NCI-H1436 treated with DMSO at 0.1 percent for 48 hours (cell line): ENCODE results near the gene SPIRE2.
"Not testable (repeated sequence)": the region's sequence is repeated elsewhere in the genome, so short reads cannot be mapped to it uniquely, and the experiment has no call there.

Experiments
- DNase-seq: peaks from one replicate; lab custom pipeline; 2025; lab: John Stamatoyannopoulos, UW

SPIRE2 gene

GRCh38 chr16:89811321-89811720, 17.0 kb upstream of the SPIRE2 start:
- DNase-seq: no peak

GRCh38 chr16:89815639-89816348, 12.5 kb upstream of the SPIRE2 start:
- DNase-seq: no peak

GRCh38 chr16:89818851-89819403, 9.3 kb upstream of the SPIRE2 start:
- not testable (repeated sequence) for DNase-seq

GRCh38 chr16:89819448-89819847, 8.8 kb upstream of the SPIRE2 start:
- not testable (repeated sequence) for DNase-seq

DNA sequence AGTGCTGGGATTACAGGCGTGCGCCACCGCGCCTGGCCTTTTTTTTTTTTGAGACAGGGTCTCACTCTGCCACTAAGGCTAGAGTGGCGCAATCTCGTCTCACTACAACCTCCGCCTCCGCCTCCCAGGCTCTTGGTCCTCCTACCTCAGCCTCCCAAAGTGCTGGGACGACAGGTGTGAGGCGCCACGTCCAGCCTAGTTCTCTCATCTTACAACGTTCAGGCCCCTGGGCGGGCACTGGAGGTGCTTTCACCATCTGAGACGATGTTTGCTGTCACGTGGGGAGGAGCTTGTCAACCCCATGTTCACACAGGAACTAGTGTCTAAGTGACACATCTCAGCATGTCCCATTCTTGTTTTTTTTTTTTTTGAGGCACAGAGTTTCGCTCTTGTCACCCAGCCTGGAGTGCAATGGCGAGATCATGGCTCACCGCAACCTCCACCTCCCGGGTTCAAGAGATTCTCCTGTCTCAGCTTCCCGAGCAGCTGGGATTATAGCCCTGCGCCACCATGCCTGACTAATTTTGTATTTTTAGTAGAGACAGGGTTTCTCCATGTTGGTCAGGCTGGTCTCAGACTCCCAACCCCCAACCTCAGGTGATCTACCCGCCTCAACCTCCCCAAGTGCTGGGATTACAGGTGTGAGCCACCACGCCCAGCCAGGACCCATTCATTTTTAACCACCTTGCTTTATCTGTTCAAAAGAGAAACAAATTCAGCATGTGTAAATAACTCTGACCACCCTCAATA, 6.7 kb upstream of the SPIRE2 start:
- no peak for DNase-seq

DNA sequence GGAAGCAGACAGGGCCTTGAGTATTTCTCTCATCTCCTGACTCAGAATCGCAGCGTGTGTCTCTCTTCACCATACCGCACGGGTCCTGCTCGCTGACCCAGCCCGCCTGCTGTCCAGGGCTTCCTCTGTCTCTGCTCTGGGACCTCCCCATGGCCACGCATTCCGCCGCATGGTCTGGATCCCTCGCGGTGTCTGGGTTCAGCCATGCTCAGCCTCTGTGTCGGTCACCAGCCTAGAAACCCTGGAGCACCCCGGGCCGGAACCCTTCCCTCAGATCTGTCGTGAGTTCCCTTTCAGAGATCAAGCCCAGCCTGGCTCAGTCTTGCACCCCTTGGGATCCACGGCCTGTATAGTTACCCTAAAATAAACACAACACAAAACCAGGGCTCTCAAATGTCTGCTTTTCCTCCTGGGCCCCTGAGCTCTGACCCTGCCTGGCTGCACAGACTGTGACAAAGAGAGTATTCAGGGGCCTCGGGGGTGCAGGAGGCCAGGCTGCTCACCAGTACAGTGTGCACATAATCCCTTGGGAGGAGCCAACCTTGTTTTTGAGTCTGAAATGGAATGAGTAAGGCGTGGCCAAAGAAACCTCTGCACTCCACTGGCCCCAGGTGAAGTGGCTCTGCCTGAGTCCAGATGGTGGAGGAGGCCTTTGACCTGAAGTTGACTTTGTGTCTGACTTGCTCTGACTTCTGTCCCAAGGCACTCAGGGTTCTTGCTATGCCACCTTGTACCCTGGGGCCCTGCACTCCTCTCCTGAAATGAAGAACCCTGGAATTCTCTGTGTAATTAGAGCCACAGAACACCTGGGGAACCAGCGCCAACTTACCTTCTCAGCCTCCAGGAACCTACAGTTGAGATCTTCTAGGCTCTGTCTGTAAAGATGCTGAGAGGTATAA, 5.8 kb upstream of the SPIRE2 start:
- no peak for DNase-seq

GRCh38 chr16:89823087-89823823, 5.0 kb upstream of the SPIRE2 start:
- DNase-seq: no peak

DNA sequence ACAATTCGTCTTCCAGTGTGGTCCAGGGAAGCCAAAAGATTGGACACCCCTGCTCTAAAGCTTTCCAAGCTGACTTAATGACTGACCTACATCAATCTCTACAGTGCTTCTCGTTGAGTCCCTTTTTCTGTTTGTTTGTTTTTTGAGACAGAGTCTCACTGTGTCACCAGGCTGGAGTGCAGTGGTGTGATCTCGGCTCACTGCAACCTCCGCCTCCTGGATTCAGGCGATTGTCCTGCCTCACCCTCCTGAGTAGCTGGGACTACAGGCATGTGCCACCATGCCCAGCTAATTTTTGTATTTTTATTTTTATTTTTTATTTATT, 4.5 kb upstream of the SPIRE2 start:
- not testable (repeated sequence) for DNase-seq

DNA sequence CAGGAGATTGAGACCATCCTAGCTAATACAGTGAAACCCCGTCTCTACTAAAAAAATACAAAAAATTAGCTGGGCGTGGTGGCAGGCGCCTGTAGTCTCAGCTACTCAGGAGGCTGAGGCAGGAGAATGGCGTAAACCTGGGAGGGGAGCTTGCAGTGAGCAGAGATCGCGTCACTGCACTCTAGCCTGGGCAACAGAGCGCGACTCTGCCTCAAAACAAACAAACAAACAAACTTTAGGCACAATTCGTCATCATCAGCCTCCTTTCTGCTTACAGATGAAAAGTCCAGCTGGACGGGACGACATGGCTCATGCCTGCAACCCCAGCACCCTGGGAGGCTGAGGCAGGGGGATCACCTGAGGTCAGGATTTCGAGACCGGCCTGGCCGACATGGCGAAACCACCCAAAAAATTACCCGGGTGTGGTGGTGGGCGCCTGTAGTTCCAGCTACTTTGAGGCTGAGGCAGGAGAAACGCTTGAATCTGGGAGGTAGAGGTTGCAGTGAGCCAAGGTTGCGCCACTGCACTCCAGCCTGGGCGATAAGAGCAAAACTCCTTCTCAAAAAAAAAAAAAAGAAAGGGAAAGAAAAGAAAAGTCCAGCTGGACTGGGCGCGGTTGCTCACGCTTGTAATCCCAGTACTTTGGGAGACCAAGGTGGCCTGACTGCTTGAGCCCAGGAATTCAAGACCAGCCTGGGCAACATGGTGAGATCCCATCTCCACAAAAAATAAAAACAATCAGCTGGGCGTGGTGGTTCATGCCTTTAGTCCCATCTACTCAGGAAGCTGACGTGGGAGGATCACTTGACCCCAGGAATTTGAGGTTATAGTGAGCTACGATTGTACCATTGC, 1.5 kb upstream of the SPIRE2 start:
- no peak for DNase-seq

DNA sequence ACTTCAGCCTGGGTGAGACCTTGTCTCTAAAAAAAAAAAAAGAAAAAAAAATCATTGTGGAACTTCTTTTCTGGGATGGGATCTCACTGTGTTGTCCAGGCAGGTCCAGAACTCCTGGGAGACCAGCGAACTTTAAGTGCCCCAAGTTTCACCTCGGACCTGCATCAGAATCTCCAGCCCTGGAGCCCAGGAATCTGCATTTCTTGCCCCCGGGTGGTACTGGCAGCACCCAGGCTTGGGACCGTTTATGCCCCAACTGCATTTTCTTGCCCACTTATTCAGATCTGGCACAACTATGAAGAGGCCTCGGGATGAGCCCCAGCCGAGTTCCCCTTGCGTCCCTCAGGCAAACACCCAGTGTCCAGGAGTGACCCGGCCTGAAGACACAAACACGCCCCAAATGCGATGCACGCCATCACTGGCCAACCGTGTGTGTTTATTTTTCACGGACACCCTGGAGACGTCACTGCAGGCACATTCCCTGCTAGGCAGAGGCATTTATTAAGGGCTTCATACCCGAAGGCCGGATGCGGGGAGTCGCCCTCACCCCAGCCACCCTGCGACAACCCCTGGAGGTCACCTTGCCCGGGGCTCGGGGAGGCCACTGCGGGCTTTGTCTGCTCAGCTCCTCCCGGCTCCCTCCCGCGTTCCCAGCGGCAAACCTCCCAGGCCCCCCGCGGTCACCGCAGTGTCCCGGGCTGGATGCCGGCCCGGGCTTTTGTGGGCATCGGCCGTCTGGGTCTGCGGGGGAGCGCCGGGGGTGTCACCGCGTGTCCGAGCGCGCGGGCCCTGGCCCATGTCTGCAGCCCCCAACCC, 684 bp upstream of the SPIRE2 start:
- DNase-seq: no peak

- DNase-seq: no peak
Observed at GRCh38 chr16:89828870-89829629, 775 bp downstream of the SPIRE2 start.

- no peak for DNase-seq
Observed at GRCh38 chr16:89829630-89830437, 1.6 kb downstream of the SPIRE2 start.

- DNase-seq: no peak
Observed at GRCh38 chr16:89831810-89832328, 3.6 kb downstream of the SPIRE2 start.

GRCh38 chr16:89833664-89834363, 5.5 kb downstream of the SPIRE2 start:
- DNase-seq: not testable (repeated sequence)

DNA sequence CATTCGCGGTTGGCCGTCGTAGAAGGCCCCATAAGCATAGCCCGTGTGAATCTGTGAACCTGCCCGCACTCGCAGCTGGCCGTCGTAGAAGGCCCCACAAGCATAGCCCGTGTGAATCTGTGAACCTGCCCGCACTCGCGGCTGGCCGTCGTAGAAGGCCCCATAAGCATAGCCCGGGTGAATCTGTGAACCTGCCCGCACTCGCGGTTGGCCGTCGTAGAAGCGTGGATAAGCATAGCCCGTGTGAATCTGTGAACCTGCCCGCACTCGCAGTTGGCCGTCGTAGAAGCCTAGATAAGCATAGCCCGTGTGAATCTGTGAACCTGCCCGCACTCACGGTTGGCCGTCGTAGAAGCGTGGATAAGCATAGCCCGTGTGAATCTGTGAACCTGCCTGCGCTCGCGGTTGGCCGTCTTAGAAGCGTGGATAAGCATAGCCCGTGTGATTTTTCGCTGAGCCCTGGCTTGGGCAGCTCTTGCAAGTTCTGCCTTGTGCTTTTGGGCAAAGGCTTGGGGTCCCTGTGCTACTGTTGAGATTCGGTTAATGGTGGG, 6.6 kb downstream of the SPIRE2 start:
- not testable (repeated sequence) for DNase-seq

GRCh38 chr16:89836484-89836883, 8.2 kb downstream of the SPIRE2 start:
- not testable (repeated sequence) for DNase-seq

DNA sequence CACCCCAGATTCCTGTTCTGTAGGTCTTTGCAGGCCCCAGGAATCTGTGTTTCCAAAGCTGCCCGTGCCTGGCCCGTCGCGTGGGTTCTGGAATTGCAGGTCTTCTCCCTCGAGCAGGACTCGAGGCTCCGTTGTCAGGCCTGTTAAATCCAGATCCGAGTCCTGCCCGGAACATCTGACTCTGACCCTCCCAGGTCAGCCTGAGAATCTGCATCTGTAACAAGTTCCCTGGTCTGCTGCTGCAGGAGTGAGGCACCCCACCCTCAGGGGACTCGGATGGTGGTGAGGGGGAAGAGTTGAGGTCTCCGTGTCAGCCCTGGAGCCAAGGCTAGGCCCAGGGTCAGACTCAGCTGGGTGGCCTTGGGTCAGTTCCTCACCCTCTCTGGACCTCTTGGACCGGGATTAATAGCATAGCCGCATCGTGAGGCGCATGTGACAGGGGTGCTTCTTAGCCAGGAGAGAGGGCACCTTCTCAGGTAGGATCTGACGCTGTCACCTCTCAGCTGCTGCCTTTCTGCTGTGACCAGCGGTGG, 8.8 kb downstream of the SPIRE2 start:
- no peak for DNase-seq
